ENCODE measurements around the gene DENND5B.

The DENND5B gene

DNA sequence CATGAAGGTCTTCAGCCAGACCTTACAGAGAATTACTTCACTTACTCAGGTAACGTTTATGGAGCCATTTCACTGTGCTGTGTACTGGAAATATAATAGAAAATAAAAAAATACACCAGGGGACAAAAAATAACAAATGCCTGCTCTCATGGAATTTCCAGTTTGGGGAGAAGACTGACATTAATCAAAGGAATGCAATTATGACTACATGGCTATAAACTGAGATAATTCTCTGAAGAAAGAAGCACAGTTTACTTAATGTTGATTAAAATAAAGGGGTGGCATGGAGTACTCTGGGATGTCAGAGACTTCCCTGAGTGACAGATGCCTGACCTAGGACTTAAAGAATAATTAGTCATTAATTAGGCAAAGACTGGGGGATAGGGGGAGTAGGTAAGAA, 59.0 kb downstream of the DENND5B start:
- H3K9me3 ChIP-seq (ENCODE audit: control insufficient read depth, low read length), result no peaks in the 10 kb centered on the region
- H3K27me3 ChIP-seq (ENCODE audit: control insufficient read depth, insufficient read depth, low read length), result no peaks in the 10 kb centered on the region
- no peak overlapping the region for H3K4me3 ChIP-seq (ENCODE audit: low read length)
- no peaks in the 10 kb centered on the region for H3K4me1 ChIP-seq (ENCODE audit: control insufficient read depth, insufficient read depth, low read length)
- no peaks in the 10 kb centered on the region for H3K36me3 ChIP-seq (ENCODE audit: control insufficient read depth, insufficient read depth, low read length)
- H3K9ac ChIP-seq (ENCODE audit: low read length), result no peak overlapping the region

GRCh38 chr12:31528095-31528494, 62.8 kb downstream of the DENND5B start:
- Histone ChIP-seq H3K27me3 (ENCODE audit: control insufficient read depth, insufficient read depth, low read length) (no peaks in the 10 kb centered on the region), H3K4me3 (ENCODE audit: low read length) (no peak overlapping the region), H3K4me1 (ENCODE audit: control insufficient read depth, insufficient read depth, low read length) (no peaks in the 10 kb centered on the region), H3K36me3 (ENCODE audit: control insufficient read depth, insufficient read depth, low read length) (no peaks in the 10 kb centered on the region), H3K9ac (ENCODE audit: low read length) (no peak overlapping the region), H3K9me3 (ENCODE audit: control insufficient read depth, low read length) (no peaks in the 10 kb centered on the region)

GRCh38 chr12:31527083-31527482, 63.9 kb downstream of the DENND5B start:
- Histone ChIP-seq H3K9ac (ENCODE audit: low read length) (no peak overlapping the region), H3K27me3 (ENCODE audit: control insufficient read depth, insufficient read depth, low read length) (no peaks in the 10 kb centered on the region), H3K4me1 (ENCODE audit: control insufficient read depth, insufficient read depth, low read length) (no peaks in the 10 kb centered on the region), H3K4me3 (ENCODE audit: low read length) (no peak overlapping the region), H3K9me3 (ENCODE audit: control insufficient read depth, low read length) (no peaks in the 10 kb centered on the region), H3K36me3 (ENCODE audit: control insufficient read depth, insufficient read depth, low read length) (no peaks in the 10 kb centered on the region)

DNA sequence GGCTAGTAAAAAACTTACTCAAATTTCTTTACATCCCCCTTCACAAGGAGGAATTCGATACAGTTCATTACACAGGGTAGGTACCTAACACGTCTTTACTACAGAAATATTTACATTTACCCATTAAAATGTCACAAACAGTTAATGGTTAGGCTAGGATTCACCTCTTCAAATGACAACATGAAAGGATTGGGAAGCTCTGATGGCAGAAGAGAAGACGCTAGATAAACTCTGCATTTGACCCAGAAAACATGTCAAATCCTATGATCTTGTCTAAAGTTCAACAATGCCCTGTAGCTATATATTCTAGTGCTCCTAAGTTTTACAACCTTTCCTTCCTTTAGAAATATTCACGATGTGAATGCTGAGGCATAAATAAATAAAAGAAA, 64.8 kb downstream of the DENND5B start:
- Histone ChIP-seq H3K4me3 (ENCODE audit: low read length) (no peak overlapping the region), H3K4me1 (ENCODE audit: control insufficient read depth, insufficient read depth, low read length) (no peaks in the 10 kb centered on the region), H3K36me3 (ENCODE audit: control insufficient read depth, insufficient read depth, low read length) (no peaks in the 10 kb centered on the region), H3K9ac (ENCODE audit: low read length) (no peak overlapping the region), H3K27me3 (ENCODE audit: control insufficient read depth, insufficient read depth, low read length) (no peaks in the 10 kb centered on the region), H3K9me3 (ENCODE audit: control insufficient read depth, low read length) (no peaks in the 10 kb centered on the region)

- Histone ChIP-seq H3K27me3 (ENCODE audit: control insufficient read depth, insufficient read depth, low read length) (no peaks in the 10 kb centered on the region), H3K4me3 (ENCODE audit: low read length) (no peak overlapping the region), H3K4me1 (ENCODE audit: control insufficient read depth, insufficient read depth, low read length) (no peaks in the 10 kb centered on the region), H3K36me3 (ENCODE audit: control insufficient read depth, insufficient read depth, low read length) (no peaks in the 10 kb centered on the region), H3K9ac (ENCODE audit: low read length) (no peak overlapping the region), H3K9me3 (ENCODE audit: control insufficient read depth, low read length) (no peaks in the 10 kb centered on the region)
These were observed 65.3 kb downstream of the DENND5B start for GRCh38 chr12:31525496-31526157.

DNA sequence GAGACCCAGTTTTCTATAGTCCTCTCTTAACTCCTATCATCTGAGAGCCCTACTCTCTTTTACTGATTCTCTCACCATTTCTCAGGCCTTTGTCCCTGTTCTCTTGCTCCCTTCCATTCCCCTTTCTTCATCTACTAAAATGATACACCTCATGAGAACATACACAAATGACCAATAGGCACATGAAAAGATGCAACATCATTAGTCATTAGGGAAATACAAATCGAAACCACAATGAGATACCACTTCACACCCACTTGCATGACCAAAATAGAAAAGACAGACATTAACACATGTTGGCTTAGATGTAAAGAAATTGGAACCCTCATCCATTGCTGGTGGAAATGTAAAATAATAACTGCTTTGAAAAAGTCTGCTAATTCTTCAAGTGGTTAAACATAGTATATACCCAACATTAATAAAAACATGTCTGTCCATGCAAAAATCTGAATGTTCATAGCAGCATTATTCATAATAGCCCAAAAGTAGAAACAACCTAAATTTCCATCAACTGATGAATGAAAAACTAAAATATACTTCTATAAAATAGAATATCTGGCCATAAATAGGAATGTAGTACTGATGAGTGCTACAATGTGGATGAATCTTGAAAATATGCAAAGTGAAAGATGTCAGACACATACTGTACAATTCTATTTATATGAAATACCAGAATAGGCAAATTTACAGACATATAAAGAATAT, 66.0 kb downstream of the DENND5B start:
- Histone ChIP-seq H3K36me3 (ENCODE audit: control insufficient read depth, insufficient read depth, low read length) (no peaks in the 10 kb centered on the region), H3K9me3 (ENCODE audit: control insufficient read depth, low read length) (no peaks in the 10 kb centered on the region), H3K4me1 (ENCODE audit: control insufficient read depth, insufficient read depth, low read length) (no peaks in the 10 kb centered on the region), H3K9ac (ENCODE audit: low read length) (no peak overlapping the region), H3K4me3 (ENCODE audit: low read length) (no peak overlapping the region), H3K27me3 (ENCODE audit: control insufficient read depth, insufficient read depth, low read length) (no peaks in the 10 kb centered on the region)

- Histone ChIP-seq H3K4me1 (ENCODE audit: control insufficient read depth, insufficient read depth, low read length) (no peaks in the 10 kb centered on the region), H3K36me3 (ENCODE audit: control insufficient read depth, insufficient read depth, low read length) (no peaks in the 10 kb centered on the region), H3K4me3 (ENCODE audit: low read length) (no peak overlapping the region), H3K9me3 (ENCODE audit: control insufficient read depth, low read length) (no peaks in the 10 kb centered on the region), H3K9ac (ENCODE audit: low read length) (no peak overlapping the region), H3K27me3 (ENCODE audit: control insufficient read depth, insufficient read depth, low read length) (no peaks in the 10 kb centered on the region)
These were observed 67.6 kb downstream of the DENND5B start for GRCh38 chr12:31523306-31523705.

- no peak overlapping the region for H3K9ac ChIP-seq (ENCODE audit: low read length)
- no peaks in the 10 kb centered on the region for H3K4me1 ChIP-seq (ENCODE audit: control insufficient read depth, insufficient read depth, low read length)
- H3K27me3 ChIP-seq (ENCODE audit: control insufficient read depth, insufficient read depth, low read length), result no peaks in the 10 kb centered on the region
- no peak overlapping the region for H3K4me3 ChIP-seq (ENCODE audit: low read length)
- H3K36me3 ChIP-seq (ENCODE audit: control insufficient read depth, insufficient read depth, low read length), result no peaks in the 10 kb centered on the region
- no peaks in the 10 kb centered on the region for H3K9me3 ChIP-seq (ENCODE audit: control insufficient read depth, low read length)
These were observed 68.3 kb downstream of the DENND5B start for GRCh38 chr12:31522607-31523006.

GRCh38 chr12:31521964-31522363, 69.0 kb downstream of the DENND5B start:
- no peaks in the 10 kb centered on the region for H3K9me3 ChIP-seq (ENCODE audit: control insufficient read depth, low read length)
- H3K36me3 ChIP-seq (ENCODE audit: control insufficient read depth, insufficient read depth, low read length), result no peaks in the 10 kb centered on the region
- no peak overlapping the region for H3K9ac ChIP-seq (ENCODE audit: low read length)
- no peak overlapping the region for H3K4me3 ChIP-seq (ENCODE audit: low read length)
- H3K4me1 ChIP-seq (ENCODE audit: control insufficient read depth, insufficient read depth, low read length), result no peaks in the 10 kb centered on the region
- no peaks in the 10 kb centered on the region for H3K27me3 ChIP-seq (ENCODE audit: control insufficient read depth, insufficient read depth, low read length)

GRCh38 chr12:31519511-31519910, 71.4 kb downstream of the DENND5B start:
- Histone ChIP-seq H3K9me3 (ENCODE audit: control insufficient read depth, low read length) (no peaks in the 10 kb centered on the region), H3K27me3 (ENCODE audit: control insufficient read depth, insufficient read depth, low read length) (no peaks in the 10 kb centered on the region), H3K4me1 (ENCODE audit: control insufficient read depth, insufficient read depth, low read length) (no peaks in the 10 kb centered on the region)

GRCh38 chr12:31518680-31519227, 72.2 kb downstream of the DENND5B start:
- no peaks in the 10 kb centered on the region for H3K9me3 ChIP-seq (ENCODE audit: control insufficient read depth, low read length)
- no peaks in the 10 kb centered on the region for H3K36me3 ChIP-seq (ENCODE audit: control insufficient read depth, insufficient read depth, low read length)
- no peaks in the 10 kb centered on the region for H3K4me1 ChIP-seq (ENCODE audit: control insufficient read depth, insufficient read depth, low read length)
- no peak overlapping the region for H3K4me3 ChIP-seq (ENCODE audit: low read length)
- no peaks in the 10 kb centered on the region for H3K27me3 ChIP-seq (ENCODE audit: control insufficient read depth, insufficient read depth, low read length)
- H3K9ac ChIP-seq (ENCODE audit: low read length), result no peak overlapping the region

More at GRCh38 chr12:31519511-31519910, 71.4 kb downstream of the DENND5B start:
- no peak overlapping the region for H3K9ac ChIP-seq (ENCODE audit: low read length)
- no peaks in the 10 kb centered on the region for H3K36me3 ChIP-seq (ENCODE audit: control insufficient read depth, insufficient read depth, low read length)
- H3K4me3 ChIP-seq (ENCODE audit: low read length), result no peak overlapping the region

DNA sequence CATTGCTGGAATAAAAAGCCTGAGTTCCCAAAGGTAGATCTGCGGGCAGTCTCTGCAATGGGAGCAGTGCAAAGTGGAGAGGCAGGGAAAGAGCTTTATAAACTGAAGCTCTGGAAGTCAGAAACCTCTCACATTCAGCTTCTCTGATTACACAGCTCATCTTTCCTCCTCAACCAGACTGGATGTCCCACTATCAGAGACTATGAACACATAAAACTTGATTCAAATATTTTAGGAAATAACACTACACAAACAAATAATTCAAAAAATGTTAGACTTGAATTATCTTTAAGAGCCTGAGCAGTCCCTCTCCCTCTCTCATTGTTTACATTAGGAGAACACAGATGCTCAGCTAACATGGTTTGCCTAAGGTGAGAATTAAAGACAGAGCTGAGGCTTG, 72.9 kb downstream of the DENND5B start:
- H3K9me3 ChIP-seq (ENCODE audit: control insufficient read depth, low read length), result no peaks in the 10 kb centered on the region
- no peaks in the 10 kb centered on the region for H3K4me1 ChIP-seq (ENCODE audit: control insufficient read depth, insufficient read depth, low read length)
- no peak overlapping the region for H3K9ac ChIP-seq (ENCODE audit: low read length)
- H3K36me3 ChIP-seq (ENCODE audit: control insufficient read depth, insufficient read depth, low read length), result no peaks in the 10 kb centered on the region
- H3K4me3 ChIP-seq (ENCODE audit: low read length), result no peak overlapping the region
- H3K27me3 ChIP-seq (ENCODE audit: control insufficient read depth, insufficient read depth, low read length), result no peaks in the 10 kb centered on the region

All from mucosa of stomach (tissue), 1 donor.